ENCODE data around the gene MYO1E. TPM values are rescaled to one million over a fixed set of nuclear protein-coding genes. Genes with fewer than 3 reads are reported as not detected.

Gene MYO1E
- total and polyA plus RNA-seq, 4 donors, result 6.7 to 70.9 (median 21.6) TPM

DNA sequence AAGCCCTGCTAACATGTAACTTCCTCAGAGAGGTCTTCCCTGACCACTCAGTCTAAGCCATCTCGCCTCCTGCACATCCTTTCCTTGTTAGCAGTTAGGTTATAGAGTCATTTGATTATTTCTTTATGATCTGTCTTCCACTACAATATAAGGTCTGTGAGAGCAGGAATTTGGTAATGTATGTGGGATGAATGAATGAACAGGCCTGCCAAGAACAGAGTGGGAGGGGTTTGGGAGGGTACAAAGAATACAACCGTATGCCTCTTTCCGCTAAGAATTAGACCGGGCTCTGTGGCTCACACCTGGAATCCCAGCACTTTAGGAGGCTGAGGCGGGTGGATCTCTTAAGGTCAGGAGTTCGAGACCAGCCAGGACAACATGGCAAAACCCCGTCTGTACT lies 32.4 kb upstream of the MYO1E start:
- Histone ChIP-seq H3K4me3 (ENCODE audit: low read depth in 1 of 3, low read length in 3 of 3) (no peak overlapping the region), H3K4me1 (ENCODE audit: control insufficient read depth in 4 of 4, insufficient read depth in 4 of 4, low read length in 3 of 4) (peaks cover 0 to 8% (median 4%) of the 10 kb centered on the region in 4 donors), H3K9me3 (ENCODE audit: control insufficient read depth in 4 of 4, low read length in 3 of 4) (no peaks in the 10 kb centered on the region), H3K27ac (ENCODE audit: low read depth in 1 of 2, low read length in 2 of 2) (no peak overlapping the region), H3K9ac (ENCODE audit: low read depth in 1 of 2, low read length in 2 of 2) (no peak overlapping the region), H3K36me3 (ENCODE audit: control insufficient read depth in 4 of 4, insufficient read depth in 3 of 4, low read depth in 1 of 4, low read length in 3 of 4) (no peaks in the 10 kb centered on the region), H3K27me3 (ENCODE audit: control insufficient read depth in 4 of 4, insufficient read depth in 4 of 4, low read length in 3 of 4) (no peaks in the 10 kb centered on the region)
- 76% methylated on average over 7 of the region's 7 CpGs for WGBS
- TF ChIP-seq, protein P1, sequence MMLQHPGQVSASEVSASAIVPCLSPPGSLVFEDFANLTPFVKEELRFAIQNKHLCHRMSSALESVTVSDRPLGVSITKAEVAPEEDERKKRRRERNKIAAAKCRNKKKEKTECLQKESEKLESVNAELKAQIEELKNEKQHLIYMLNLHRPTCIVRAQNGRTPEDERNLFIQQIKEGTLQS (IDR thresholded peaks at IDR 0.05), result no peak
- TF ChIP-seq, protein P2, sequence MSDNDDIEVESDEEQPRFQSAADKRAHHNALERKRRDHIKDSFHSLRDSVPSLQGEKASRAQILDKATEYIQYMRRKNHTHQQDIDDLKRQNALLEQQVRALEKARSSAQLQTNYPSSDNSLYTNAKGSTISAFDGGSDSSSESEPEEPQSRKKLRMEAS (IDR thresholded peaks at IDR 0.05), result no peak
- TF ChIP-seq FOXA2 (IDR thresholded peaks at IDR 0.05) (no peak), YY1 (IDR thresholded peaks at IDR 0.05) (no peak), RAD21 (IDR thresholded peaks at IDR 0.05) (no peak), RXRA (IDR thresholded peaks at IDR 0.05) (no peak), TAF1 (conservative IDR thresholded peaks at IDR 0.05) (no peak), HNF4A (conservative IDR thresholded peaks at IDR 0.05) (no peak), NR2F2 (IDR thresholded peaks at IDR 0.05) (no peak), FOXA1 (IDR thresholded peaks at IDR 0.05) (no peak), EGR1 (IDR thresholded peaks at IDR 0.05; ENCODE audit: low read depth in 2 of 2) (no peak), GABPA (IDR thresholded peaks at IDR 0.05 in 1 of 2, conservative IDR thresholded peaks at IDR 0.05 in 1 of 2) (no peak), JUND (IDR thresholded peaks at IDR 0.05) (no peak), SP1 (IDR thresholded peaks at IDR 0.05) (no peak), HNF4G (IDR thresholded peaks at IDR 0.05) (no peak)
- TF ChIP-seq, protein P3, sequence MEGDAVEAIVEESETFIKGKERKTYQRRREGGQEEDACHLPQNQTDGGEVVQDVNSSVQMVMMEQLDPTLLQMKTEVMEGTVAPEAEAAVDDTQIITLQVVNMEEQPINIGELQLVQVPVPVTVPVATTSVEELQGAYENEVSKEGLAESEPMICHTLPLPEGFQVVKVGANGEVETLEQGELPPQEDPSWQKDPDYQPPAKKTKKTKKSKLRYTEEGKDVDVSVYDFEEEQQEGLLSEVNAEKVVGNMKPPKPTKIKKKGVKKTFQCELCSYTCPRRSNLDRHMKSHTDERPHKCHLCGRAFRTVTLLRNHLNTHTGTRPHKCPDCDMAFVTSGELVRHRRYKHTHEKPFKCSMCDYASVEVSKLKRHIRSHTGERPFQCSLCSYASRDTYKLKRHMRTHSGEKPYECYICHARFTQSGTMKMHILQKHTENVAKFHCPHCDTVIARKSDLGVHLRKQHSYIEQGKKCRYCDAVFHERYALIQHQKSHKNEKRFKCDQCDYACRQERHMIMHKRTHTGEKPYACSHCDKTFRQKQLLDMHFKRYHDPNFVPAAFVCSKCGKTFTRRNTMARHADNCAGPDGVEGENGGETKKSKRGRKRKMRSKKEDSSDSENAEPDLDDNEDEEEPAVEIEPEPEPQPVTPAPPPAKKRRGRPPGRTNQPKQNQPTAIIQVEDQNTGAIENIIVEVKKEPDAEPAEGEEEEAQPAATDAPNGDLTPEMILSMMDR (IDR thresholded peaks at IDR 0.05; ENCODE audit: low read depth, low read length, missing input control), result no peak
- TF ChIP-seq, protein P4, sequence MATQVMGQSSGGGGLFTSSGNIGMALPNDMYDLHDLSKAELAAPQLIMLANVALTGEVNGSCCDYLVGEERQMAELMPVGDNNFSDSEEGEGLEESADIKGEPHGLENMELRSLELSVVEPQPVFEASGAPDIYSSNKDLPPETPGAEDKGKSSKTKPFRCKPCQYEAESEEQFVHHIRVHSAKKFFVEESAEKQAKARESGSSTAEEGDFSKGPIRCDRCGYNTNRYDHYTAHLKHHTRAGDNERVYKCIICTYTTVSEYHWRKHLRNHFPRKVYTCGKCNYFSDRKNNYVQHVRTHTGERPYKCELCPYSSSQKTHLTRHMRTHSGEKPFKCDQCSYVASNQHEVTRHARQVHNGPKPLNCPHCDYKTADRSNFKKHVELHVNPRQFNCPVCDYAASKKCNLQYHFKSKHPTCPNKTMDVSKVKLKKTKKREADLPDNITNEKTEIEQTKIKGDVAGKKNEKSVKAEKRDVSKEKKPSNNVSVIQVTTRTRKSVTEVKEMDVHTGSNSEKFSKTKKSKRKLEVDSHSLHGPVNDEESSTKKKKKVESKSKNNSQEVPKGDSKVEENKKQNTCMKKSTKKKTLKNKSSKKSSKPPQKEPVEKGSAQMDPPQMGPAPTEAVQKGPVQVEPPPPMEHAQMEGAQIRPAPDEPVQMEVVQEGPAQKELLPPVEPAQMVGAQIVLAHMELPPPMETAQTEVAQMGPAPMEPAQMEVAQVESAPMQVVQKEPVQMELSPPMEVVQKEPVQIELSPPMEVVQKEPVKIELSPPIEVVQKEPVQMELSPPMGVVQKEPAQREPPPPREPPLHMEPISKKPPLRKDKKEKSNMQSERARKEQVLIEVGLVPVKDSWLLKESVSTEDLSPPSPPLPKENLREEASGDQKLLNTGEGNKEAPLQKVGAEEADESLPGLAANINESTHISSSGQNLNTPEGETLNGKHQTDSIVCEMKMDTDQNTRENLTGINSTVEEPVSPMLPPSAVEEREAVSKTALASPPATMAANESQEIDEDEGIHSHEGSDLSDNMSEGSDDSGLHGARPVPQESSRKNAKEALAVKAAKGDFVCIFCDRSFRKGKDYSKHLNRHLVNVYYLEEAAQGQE (IDR thresholded peaks at IDR 0.05), result no peak
- TF ChIP-seq, protein P5, sequence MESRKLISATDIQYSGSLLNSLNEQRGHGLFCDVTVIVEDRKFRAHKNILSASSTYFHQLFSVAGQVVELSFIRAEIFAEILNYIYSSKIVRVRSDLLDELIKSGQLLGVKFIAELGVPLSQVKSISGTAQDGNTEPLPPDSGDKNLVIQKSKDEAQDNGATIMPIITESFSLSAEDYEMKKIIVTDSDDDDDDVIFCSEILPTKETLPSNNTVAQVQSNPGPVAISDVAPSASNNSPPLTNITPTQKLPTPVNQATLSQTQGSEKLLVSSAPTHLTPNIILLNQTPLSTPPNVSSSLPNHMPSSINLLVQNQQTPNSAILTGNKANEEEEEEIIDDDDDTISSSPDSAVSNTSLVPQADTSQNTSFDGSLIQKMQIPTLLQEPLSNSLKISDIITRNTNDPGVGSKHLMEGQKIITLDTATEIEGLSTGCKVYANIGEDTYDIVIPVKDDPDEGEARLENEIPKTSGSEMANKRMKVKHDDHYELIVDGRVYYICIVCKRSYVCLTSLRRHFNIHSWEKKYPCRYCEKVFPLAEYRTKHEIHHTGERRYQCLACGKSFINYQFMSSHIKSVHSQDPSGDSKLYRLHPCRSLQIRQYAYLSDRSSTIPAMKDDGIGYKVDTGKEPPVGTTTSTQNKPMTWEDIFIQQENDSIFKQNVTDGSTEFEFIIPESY (IDR thresholded peaks at IDR 0.05), result no peak
- DNase-seq (ENCODE audit: low spot score), result no peak

All from liver (tissue), 9 donors.